ENCODE measurements around the gene LENG1.

The LENG1 gene

DNA sequence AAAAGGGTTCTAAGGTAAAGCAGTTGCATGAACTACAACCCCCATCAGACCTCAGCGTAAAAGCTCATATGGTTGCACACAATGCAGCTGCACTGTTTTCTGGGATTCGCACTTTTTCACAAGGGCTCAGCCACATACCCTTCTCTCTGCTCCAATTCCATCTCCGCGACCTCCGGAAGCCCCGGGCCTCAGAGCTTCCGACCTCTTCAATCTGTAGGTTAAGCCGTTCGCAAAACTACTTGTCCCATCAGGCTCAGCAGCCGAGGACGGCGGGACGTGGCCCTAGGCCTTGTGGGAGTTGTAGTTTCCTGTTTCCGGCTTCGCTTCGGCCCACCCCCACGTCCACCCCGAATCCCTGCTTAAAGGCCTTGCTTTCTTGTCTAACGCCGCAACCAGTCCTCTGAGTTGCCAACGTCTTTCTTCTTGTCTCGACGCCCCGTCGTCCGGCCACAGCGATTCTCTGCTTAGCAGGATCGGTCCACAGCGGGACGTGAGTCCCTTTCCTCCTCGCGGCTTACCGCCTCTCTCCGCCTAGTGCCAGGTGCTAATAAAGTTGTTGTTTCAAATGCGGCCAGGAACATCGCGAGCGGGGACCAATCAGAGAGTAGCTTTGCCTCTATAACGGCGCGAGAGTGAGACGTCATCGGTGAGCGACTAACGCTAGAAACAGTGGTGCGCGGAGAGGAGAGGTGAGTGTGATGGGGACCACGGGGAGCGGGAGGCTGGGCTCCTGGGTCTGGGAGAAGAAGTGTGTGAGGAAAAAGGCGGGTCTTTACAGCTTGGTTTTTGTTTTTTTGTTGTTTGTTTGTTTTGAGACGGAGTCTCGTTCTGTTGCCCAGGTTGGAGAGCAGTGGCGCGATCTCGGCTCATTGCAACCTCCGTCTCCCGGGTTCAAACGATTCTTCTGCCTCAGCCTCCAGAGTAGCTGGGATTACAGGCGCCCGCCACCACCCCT lies 44.1 kb downstream of the LENG1 start, which contains the start of the genes PRPF31 and TFPT:
PRPF31 (plus strand) TSS at position 646 of the 955 bp plus-strand sequence. CDS start 2,525 bp downstream, outside the sequence.
TFPT (minus strand) TSS at position 549 of the 955 bp plus-strand sequence; CDS start at position 161, 388 bp downstream.
- Histone ChIP-seq H3K4me1 (peaks cover 0 to 28% (median 25%) of the 10 kb centered on the region in 4 donors), H3K9me3 (no peaks in the 10 kb centered on the region)

DNA sequence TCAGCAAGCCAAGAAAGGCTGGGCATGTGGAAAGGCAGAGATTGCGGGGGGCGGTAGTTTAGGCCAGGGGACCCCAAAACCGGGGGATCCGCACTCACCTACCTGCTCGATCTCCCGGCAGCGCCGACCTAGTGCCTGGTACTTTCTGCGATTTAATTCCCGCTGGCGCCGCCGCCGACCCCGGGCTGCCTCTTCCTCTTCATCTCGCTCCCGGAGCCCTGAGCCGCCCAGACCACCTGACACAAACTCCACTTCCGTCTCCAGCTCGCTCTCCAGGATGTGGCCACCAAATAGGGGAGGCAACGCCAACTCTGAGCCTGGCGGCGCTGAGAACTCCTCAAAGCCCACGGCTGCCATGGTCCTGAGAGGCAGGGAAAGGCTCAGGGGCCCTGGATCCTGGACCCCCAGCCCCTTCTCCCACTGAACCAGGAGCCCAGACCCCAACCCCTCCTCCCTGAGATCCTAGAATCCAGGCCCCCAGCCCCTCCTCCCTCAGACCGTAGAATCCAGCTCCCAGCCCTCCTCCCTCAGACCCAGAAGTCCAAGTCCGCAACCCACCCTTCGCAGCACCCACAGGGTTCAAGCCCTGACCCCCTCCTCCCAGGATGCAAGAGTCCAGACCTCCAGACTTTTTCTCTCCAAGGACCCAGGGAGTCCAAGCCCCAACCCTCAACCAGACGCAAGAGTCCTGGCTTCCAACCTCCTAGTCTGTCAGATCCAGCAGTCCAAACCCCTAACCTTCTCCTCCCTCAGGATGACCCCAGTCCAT lies 45.0 kb downstream of the LENG1 start:
- peak in 1 of 2 donors; percentile 41 for DNase-seq
- intact Hi-C loops (cut with DNase I; ENCODE audit: low total_unique reads), result no loop called here

More for the DNA sequence above, 44.1 kb downstream of the LENG1 start, which contains the start of the genes PRPF31 and TFPT:
- intact Hi-C loops (cut with DNase I; ENCODE audit: low total_unique reads), result no loop called here
- peak within 1 kb of the TSS; percentile 88 to 91 for H3K27ac ChIP-seq
- peak within 1 kb of the TSS; percentile 80 to 82 for H3K4me3 ChIP-seq
- peaks cover 27 to 36% (median 34%) of the 10 kb centered on the region in 3 donors for H3K36me3 ChIP-seq
- DNase-seq, result peak; percentile 98
- H3K27me3 ChIP-seq, result no peaks in the 10 kb centered on the region
- no peak for TF ChIP-seq CTCF (IDR thresholded peaks at IDR 0.05)

DNA sequence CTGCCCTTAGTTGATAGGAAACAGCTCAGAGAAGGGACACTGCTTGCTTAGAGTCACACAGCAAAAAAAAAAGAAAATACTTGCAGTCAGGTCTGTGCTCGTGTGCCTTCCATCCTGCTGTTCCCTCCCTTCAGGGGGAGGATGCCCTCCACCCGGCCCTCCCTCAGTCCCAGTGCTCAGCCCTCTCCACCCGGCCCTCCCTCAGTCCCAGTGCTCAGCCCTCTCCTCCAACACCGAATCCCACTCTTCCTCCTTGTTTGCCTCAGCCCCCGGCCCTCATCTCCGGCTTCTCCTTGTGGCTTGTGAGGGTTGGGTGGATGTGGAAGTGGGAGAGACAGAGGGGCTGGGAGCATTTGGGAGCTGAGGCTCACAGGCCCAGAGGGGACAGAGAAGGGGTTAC lies 49.9 kb downstream of the LENG1 start:
- Histone ChIP-seq H3K27me3 (no peaks in the 10 kb centered on the region), H3K4me3 (no peak overlapping the region), H3K27ac (no peak overlapping the region), H3K36me3 (peaks cover 44 to 60% (median 55%) of the 10 kb centered on the region in 3 donors), H3K9me3 (no peaks in the 10 kb centered on the region), H3K4me1 (peaks cover 0 to 10% (median 9%) of the 10 kb centered on the region in 4 donors)
- no peak for TF ChIP-seq CTCF (IDR thresholded peaks at IDR 0.05)
- intact Hi-C loops (cut with DNase I; ENCODE audit: low total_unique reads), result no loop called here
- DNase-seq, result no peak

More for the DNA sequence above, 45.0 kb downstream of the LENG1 start:
- no peak for TF ChIP-seq CTCF (IDR thresholded peaks at IDR 0.05)
- H3K4me3 ChIP-seq, result peak overlapping the region; percentile 80 to 82
- no peaks in the 10 kb centered on the region for H3K9me3 ChIP-seq
- H3K27ac ChIP-seq, result peak overlapping the region; percentile 88 to 91
- no peaks in the 10 kb centered on the region for H3K27me3 ChIP-seq
- H3K36me3 ChIP-seq, result peaks cover 26 to 36% (median 35%) of the 10 kb centered on the region in 3 donors
- peaks cover 0 to 28% (median 25%) of the 10 kb centered on the region in 4 donors for H3K4me1 ChIP-seq

DNA sequence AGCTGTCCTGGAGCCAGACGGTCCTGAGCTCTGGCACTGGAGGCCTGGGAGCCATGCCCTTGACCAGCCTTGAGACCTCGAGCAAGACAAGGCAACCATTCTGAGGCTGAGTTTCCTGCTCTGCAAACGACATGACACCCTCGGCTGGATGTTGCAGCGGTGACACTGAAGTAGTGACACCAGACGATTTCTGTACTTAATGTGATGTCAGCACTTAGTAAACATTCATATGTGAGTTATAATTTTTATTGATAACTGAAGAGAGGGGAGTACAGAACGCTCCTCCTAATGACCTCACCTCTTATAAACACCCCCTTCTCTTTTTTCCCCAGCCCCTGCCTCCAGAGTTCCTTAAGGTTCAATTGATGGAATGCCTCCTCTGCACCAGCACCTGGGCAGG lies 51.0 kb downstream of the LENG1 start:
- no peak for DNase-seq
- peaks cover 44 to 60% (median 55%) of the 10 kb centered on the region in 3 donors for H3K36me3 ChIP-seq
- intact Hi-C loops (cut with DNase I; ENCODE audit: low total_unique reads), result no loop called here
- no peaks in the 10 kb centered on the region for H3K9me3 ChIP-seq
- no peaks in the 10 kb centered on the region for H3K27me3 ChIP-seq
- TF ChIP-seq CTCF (IDR thresholded peaks at IDR 0.05), result no peak
- peaks cover 0 to 12% (median 3%) of the 10 kb centered on the region in 4 donors for H3K4me1 ChIP-seq
- H3K4me3 ChIP-seq, result no peak overlapping the region
- H3K27ac ChIP-seq, result no peak overlapping the region

GRCh38 chr19:54107876-54108490 lies 51.5 kb downstream of the LENG1 start:
- Histone ChIP-seq H3K36me3 (peaks cover 44 to 60% (median 55%) of the 10 kb centered on the region in 3 donors), H3K9me3 (no peaks in the 10 kb centered on the region), H3K27ac (no peak overlapping the region), H3K27me3 (no peaks in the 10 kb centered on the region), H3K4me1 (peaks cover 0 to 16% (median 7%) of the 10 kb centered on the region in 4 donors), H3K4me3 (no peak overlapping the region)
- DNase-seq, result no peak
- no peak for TF ChIP-seq CTCF (IDR thresholded peaks at IDR 0.05)
- intact Hi-C loops (cut with DNase I; ENCODE audit: low total_unique reads), result no loop called here

Data from tibial artery (tissue), 4 donors.